HG02571 (cell line): ENCODE results near the gene ORMDL3.
A peak's percentile ranks its signal among the peaks of the same experiment; 100 is the strongest.

Source experiments
- ATAC-seq: cut with Tn5 transposase; IDR thresholded peaks from one replicate; pipeline ENCODE4 v1.9.1; 2021; ENCODE audit warnings: mild to moderate bottlenecking, moderate library complexity; ENCODE audit not compliant: unreplicated experiment

ORMDL3 gene, protein sequence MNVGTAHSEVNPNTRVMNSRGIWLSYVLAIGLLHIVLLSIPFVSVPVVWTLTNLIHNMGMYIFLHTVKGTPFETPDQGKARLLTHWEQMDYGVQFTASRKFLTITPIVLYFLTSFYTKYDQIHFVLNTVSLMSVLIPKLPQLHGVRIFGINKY

DNA sequence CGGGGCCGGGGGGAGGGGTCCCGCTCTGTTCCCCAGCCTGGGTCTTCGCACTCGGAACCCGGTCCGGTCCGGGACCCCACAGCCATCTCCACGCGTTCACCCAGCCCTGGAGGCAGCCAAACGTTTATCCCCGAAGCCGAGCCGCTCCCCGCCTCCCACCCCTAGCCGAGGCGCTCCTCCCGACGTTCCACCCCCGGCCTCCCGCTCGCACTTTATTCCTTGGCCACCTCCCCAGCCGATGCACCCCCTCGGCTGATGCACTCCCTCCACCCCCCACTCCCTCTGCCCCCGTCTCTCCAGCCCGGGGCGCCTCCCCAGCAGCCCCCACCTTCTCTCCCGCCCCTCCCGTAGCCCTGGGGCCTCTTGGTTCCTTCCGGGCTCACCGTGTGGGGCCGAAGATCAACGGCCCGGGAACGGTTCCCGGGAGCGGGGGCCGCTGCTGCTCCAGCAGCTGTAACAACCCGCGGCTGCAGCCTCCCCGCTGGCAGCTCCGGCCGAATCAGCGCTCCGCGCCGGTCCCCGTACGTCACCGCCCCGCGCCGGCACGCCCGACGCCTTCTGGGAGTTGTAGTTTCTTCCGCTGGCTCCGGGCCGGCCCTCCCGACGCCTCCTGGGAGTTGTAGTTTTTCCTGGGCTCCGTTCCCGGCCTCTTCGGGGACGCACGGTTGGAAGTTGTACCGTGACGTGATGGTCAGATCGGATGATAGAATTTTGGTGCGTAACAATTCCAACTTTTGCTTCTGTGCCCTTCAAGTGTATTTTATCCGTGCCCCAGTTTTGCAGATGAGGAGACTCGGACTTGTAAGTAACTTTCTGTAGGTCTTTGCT, at the start of gene ORMDL3, which contains the start of gene LRRC3C:
TSS of gene ORMDL3 (minus strand) at position 501 of the 828 bp plus-strand sequence. CDS start 3,398 bp downstream, outside the sequence.
TSS of gene LRRC3C (plus strand) at position 632 of the 828 bp plus-strand sequence. CDS start 13,792 bp downstream, outside the sequence.
- ATAC-seq, result peak; percentile 80

DNA sequence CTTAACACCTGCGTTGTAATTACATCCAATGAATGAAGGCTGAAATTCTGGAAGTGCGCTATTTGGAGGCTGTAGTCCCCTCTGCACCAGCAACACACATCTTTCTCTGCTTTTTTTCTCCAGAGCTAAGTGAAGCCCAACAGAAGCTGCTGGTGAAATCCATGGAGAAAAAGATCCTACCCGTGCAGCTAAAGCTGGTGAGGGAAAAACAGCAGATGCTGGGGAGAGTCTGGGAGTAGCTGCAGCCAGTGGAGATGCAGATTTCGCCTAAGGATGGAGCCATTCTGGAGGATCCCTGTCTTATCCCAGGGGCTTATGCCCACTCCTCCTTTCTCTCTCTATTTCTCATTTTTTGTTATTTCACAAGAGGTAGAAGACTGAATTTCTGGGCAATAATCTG, 48.4 kb upstream of the ORMDL3 start:
- no peak for ATAC-seq

DNA sequence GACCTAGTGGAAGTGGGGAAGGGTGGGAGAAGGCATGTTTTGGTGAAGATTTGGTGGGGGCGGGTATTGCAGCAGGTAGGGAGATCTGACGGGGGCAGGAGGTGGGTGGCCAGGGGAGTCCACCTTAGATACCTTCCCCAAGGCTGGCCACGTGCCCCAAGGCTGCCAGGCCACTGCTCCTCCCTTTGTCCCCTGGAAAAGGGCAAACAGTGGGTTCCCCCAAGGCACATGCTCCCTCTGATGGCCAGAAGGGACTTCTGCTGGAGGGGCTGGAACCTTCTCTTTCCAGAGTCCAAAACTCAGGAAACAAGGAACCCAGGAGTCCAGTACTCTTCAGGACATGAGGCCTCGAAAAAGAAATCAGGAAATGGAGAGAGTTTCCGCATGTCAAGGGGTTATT, 47.0 kb upstream of the ORMDL3 start:
- no peak for ATAC-seq

DNA sequence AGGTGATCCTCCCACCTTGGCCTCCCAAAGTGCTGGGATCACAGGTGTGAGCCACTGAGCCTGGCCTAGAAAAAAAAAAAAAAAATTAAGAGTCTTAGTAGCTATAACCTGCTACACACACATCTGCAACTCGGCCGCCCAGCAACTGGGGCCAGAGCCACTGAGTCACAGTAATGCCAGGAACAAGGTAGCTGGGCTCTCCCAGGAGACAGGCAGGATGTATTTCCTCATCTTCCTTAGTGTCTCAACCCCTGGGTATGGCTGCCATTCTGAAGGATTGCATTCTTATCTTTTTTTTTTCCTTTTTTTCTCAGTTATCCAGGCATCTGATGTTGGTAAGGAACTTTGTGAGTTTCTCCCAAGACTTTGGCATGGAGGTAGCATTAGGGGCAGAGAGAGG, 46.1 kb upstream of the ORMDL3 start:
- no peak for ATAC-seq

DNA sequence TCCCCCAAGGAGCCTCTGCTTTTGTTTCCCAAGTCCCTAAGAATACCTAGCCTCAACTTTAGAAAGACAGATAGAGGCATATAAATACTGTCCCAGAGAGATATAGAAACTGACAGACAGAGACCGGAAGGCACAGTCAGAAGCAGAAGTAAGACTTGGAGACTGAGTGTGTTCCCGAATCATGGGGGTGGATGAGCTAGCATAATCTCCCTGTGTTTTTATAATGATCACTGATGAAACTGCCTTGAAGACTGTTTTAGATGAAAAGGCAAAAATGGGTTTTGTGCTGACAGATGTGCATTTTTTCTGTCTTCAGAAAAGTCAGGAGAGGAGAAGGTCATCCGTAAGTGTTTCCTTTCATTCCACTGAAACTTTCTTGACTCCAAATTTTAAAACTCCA, 44.9 kb upstream of the ORMDL3 start:
- ATAC-seq, result no peak

DNA sequence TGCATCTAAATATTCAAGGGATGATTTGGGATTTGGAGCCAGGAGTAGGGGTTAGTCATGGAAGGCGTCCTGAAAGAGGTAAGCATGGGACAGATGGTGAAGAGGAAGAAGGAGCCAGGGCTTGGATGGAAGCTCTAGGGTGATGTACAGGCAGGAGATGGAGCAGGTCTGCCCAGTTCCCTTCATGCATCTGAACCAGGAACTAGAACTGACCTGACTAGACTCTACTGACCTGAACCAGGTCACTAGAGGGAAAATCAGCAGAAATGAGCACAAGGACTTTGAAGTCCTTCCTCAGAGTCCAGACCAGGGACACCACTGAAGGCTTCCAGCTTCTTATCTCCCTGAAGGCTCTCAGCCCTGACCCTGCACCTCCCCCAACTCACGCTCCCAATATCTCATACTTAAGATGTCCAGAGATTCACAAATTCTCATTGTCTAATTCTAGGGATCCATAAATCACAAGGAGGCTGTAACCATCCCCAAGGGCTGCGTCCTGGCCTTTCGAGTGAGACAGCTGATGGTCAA, 43.7 kb upstream of the ORMDL3 start:
- no peak for ATAC-seq

DNA sequence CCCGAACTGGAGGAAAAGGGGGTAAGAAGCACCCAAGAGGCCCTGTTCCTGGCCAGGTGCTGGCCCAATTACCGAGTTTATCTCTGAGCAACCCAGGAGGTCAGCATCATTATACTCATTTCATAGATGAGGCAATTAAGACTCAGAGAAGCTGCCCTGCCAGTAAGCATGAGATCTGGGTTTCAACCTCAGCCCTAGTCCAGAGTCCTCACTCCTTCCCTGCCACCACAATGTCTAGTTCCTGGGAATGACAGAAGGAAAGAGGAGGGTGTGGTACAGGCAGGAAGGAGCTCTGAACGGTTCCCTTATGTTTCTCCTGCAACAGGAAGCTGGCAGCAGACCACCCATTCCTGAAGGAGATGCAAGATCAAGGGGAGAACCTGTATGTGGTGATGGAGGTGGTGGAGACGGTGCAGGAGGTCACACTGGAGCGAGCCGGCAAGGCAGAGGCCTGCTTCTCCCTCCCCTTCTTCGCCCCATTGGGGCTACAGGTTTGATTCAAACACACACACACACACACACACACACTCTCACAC, 42.8 kb upstream of the ORMDL3 start:
- ATAC-seq, result no peak

DNA sequence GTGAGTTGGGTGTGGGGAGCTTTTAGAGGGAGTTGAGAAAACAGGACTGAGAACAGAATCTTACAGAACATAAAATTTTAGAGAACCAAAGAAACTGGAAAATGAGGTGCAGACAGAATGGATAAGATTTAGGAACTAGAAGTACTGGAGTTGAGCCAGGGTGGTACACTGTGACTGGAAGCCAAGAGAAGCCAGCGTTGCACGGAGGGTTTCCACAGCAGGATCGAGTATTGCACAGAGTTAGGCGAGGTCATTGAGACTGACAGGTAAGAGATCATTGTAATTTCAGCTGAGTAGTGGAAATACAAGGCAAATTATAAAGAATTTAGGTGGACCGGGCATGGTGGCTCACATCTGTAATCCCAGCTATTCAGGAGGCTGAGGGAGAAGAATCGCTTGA, 42.0 kb upstream of the ORMDL3 start:
- no peak for ATAC-seq

DNA sequence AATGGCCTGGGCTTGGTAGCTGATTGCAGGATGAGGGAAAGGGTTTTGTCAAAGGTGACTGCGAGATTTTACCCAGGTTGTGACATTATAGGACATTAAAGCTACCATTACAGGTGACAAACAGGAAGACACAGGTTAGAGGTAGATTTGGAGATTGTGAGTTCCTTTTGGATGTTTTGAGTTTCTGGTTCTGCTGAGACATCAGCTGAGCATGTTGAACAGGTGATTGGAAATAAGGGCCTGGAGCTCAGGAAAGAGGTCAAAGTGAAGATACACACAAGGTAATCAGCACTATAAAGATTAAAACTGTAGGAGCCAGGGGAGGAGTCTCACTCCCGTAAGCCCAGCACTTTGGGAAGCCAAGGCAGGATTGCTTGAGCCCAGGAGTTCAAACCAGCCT, 41.4 kb upstream of the ORMDL3 start:
- no peak for ATAC-seq

DNA sequence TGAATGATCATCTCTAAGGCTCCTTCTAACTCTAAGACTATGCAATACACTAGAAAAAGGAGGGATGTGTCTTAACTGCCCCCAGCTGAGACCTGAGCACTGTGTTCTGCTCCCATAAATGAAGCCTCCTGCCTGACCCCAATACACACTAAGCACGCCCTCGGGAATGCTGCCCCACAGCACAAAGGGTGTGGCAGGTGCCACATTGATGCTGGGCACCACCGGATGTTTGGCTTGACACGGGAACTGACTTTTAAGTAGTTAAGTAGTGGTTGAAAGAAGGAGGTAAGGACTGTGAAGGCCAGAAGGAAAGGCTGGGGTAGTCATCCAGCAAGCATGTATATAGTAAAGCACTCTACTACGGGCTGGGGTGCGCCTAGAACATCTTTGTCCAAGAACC, 39.4 kb upstream of the ORMDL3 start:
- ATAC-seq, result no peak

DNA sequence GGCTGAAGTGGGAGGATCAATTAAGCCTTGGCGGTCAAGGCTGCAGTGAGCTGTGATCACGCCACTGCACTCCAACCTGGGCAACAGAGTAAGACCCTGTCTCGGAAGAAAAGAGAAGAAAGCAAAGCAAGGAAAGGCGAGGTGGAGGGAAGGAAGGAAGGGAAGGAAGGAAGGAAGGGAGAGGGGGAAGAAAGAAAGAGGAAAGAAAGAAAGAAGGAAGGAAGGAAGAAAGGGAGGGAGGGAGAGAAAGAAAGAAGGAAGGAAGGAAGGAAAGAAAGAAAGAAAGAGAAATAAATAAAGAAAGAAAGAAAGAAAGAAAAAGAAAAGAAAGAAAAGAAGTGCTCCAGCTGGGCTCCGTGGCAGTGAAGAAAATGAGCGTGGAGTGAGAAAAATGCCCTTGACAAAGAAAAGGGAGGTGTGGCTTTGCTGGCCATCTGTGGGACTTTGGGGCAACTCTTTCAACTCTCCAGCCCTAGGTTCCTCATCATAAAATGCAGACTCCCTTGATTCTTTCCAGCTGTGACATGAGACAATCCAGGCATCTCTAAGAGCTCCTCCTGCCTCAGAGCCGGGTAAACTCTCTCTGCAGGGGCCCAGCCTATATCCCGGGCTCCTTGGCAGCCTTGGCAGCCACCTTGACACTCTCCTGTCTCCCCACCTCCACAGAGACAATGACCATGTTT, 37.8 kb upstream of the ORMDL3 start:
- ATAC-seq, result no peak

DNA sequence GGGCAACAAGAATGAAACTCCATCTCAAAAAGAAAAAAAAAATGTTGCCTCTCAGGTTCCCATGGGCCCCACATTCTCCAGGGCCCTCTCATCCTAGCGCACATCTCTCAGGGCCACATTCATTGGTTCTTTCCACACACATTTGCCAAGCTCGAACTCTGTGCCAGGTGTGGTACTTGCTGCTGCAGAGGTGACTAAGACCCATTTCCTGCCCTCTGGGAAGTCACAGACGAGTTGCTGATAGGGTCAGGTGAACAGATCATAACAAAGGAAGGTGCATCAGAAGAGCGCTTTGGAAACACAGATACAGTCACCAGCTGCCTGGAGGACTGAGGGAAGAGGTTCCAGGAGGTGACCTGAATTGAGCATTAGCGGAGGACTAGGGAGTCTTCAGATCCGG, 36.4 kb upstream of the ORMDL3 start:
- no peak for ATAC-seq

DNA sequence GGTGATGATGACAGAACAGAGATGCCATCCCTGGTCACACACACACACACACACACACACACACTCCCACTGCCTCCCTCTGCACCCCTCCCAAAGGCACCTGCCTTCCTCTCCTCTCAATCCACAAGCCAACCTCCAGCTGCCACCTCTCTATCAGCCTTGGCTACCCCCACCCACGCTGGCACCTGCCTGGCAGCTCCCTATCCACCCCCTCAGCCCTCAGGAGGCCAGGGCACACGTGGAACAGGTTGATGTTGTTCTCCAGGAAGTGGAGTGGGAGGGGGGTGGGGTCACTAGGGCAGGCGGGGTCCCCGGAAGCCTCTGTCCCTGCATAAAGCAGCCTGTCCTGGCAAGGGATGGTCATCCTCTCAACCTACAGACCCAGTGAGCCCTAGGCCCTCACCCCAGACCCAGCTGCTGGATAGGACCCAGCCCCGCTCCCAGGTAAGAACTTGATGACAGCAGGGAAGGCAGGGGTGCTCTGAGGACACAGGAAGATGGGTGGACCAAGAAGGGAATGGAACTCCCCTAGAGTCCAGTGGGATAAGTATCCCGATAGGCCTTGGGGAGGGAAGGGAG, 35.3 kb upstream of the ORMDL3 start, which contains the start of gene GSDMA:
TSS of gene GSDMA (plus strand) at position 363 of the 579 bp plus-strand sequence. CDS start 2,684 bp downstream, outside the sequence.
- no peak for ATAC-seq

DNA sequence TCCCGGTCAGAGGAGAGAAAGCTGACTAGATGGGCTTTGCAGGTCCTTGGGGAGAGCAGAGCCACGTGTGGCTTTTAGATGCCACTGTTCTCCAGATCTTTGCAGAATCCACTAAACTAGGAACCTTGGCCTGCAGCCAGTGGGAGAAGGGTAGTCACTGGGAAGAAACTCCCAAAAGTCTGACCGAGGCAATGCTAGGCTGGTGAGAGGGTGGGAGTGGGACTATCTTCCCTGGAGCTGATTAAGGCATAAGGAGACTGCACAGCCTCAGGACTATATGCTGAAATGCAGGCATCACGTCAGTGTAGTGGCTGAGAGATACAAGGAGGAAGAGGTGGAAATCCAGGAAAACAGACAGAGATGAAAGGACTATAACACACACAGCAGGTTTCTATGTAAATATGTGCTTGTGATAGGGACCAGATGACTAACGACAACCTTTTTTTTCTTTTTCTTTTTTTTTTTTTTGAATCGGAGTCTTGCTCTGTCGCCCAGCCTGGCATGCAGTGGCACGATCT, 33.2 kb upstream of the ORMDL3 start:
- ATAC-seq, result no peak

DNA sequence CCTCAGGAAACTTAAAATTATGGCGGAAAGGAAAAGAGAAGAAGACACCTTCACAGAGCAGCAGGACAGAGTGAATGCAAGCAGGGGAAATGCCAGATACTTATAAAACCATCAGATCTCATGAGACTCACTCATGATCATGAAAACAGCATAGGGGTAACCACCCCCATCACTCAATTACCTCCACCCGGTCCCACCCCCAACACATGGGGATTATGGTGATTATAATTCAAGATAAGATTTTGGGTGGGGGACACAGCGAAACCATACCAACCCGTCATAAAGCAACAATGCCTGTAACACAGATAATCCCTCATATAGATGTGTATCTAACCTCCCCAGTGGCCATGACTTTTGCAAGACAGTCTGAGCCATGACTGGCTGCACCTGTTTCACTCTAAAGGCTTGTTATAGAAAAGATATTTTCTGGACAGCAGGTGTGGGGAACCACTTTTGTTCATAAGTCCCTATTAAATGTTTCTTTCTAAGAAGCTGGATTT, 28.4 kb upstream of the ORMDL3 start:
- no peak for ATAC-seq

DNA sequence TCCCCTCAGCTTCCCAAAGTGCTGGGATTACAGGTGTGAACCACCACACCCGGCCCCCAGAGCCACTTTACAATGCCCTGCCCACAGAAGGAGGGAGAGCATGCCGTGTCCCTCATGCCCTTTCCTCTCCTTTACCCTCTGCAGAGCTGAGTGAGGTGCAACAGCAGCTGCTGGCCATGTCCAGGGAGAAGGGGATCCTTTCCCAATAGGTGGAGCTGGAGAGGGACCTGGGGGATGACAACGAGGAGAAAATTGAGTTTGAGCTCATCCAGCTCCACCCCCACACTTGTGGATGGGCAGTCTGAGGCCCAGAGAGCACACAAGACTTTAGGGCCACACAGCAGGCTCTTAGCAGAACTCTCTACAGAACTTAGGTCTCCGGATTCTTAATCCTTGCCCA, 27.5 kb upstream of the ORMDL3 start:
- ATAC-seq, result no peak

DNA sequence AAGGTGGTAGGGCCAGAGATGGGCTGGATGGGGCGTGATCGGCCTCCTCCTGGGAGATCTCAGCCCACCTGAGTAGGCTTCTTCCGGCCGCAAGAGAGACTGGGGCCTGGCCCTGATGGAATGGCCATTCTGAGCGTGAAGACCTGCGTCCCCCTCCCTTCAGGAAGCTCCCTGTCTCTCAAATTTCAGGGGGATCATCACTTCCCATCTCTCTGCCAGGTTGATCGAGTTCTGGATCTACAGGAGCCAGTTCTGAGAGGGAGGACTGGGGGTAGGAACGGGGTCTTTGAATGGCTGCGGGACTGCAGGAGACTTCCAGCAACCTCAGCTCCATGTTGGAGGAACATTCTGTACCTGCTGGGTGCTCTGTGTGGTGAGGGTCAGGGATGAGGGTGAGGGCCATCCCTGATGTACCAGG, 26.1 kb upstream of the ORMDL3 start:
- no peak for ATAC-seq

DNA sequence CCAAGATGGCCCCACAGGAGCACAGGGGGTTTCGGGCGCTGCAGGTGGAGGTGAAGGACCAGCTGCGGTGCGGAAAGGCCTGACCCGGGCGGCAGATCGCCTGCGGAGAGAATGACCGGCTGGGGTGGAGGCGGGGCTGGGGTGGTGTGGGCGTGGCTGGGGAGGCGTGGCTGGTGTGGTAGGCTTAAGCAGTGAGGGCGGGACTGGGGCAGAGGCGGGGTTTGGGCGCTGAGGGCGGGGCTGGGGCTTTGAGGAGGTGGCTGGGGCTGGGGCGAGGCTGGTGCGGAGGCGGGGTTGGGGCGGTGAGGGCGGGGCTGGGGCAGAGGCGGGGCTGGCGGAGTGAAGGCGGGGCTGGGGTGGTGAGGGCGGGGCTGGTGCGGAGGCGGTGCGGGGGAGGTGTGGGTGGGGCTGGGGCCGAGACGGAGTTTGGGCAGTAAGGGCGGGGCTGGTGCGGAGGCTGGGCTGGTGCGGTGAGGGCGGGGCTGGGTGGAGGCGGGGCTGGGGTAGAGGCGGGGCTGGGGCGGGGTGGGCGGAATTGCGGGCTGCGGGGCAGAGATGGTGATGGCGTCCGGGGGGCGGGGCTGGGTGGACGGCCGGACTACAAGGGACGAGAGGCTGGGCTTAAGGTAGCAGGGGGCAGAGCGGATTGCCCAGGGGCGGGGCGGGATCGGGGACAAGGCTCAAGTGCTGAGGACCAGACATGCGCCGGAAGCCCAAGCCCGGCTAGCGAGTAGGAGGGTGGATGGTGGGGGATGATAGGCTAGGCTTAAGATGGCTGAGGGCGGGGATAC, 25.5 kb upstream of the ORMDL3 start:
- ATAC-seq, result peak; percentile 60

DNA sequence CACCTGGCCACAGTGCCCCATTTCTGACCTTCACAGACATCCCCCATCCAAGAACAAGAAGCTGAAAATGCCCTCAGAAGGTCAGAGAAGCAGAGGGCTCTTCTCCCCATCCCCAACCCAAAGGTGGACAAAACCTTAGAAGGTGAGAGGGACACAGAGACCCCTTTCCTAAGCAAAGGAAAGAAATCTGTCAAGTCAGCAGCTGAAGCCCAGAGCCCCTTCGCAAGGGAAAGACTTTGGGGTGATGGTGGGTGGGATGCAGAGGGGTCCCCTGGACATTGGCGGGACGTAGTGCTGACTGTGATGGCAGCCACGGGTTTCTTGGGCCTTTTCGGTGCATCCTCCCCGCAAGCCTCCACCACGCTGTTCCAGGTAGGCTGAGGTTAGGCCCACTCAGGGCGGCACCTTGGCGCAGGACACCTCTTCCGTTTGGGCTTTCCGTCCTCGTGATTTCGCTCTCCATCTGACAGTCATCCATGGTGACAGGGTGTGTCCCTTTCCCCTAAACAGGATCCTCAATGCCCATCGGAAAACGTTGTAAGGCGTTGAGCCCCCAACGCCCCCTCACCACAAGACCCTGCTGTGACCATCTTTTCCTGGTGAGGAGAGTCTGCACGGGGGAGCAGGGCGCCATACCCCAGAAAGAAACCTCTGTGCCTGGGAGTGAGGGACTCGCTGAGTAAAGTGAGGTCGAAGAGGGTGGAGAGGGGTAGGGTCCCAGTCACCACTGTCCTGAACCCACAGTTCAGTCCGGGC, 24.7 kb upstream of the ORMDL3 start:
- no peak for ATAC-seq
